ENCODE results near the gene MRPL48. TPM values are rescaled to one million over a fixed set of nuclear protein-coding genes. Genes with fewer than 3 reads are reported as not detected.

MRPL48 gene
- total RNA-seq, 1 donor from 2014 or later = 31.7 TPM

DNA sequence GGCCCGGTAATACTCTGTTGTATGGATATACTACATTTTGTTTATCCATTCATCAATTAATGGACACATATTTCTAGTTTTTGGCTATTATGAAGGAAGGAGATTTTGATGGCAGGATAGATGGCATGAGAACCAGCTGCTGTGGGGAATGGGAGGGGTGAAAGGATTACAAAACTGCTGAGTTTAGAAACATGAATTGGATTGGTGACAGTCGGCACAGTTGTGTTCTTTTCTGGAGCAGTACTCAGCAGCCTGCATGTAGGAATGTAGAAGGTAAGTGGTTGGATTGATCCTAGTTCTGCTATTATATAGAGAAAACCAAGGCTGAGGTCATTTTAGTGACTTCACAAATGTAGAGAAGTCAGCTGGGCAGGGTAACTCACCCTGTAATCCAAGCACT lies 96.2 kb downstream of the MRPL48 start:
- no peak for DNase-seq (ENCODE audit: extremely low read depth, low read depth, low spot score)

GRCh38 chr11:73888244-73888643 lies 100.6 kb downstream of the MRPL48 start:
- no peak for DNase-seq (ENCODE audit: extremely low read depth, low read depth, low spot score)

DNA sequence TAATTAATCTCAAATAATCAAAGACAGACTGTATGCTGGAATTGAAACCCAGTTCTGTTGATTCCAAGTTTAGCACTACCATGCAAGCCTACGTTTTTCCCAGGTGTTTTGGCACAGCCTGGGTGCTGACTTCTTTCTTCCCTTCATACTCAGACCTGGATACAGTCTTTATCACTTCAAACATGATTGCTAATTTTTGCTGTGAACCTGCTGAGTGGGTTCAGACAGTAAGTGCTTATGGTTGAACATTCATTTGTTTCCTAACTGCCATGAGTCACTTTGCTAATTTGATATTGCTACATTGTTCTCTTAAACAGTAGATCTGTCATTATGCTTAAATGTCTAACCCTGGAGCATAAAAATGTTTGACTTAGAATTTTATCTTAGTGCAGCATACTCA lies 101.3 kb downstream of the MRPL48 start:
- DNase-seq (ENCODE audit: extremely low read depth, low read depth, low spot score) = no peak

DNA sequence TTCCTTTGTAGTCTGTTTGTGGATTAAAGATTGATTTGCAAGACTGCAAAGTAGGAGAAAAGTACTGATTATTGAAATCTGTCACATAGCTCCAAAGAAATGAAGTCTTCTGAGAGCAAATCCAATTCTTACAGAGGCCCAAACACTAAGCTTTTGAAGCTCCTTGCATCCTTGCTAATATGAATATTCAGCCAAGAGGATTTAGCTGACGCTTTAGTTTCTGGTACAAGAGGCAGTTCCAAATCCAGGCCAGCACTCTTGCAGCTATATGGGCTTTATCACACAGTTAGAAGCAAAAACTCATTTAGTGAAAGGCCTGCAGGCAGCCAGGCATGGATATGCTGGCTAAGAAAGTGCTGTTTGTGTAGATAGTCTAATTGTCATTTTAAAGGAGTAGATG lies 101.9 kb downstream of the MRPL48 start:
- DNase-seq (ENCODE audit: extremely low read depth, low read depth, low spot score) = no peak

GRCh38 chr11:73893041-73893440 lies 105.4 kb downstream of the MRPL48 start:
- DNase-seq (ENCODE audit: extremely low read depth, low read depth, low spot score) = no peak

- DNase-seq (ENCODE audit: extremely low read depth, low read depth, low spot score) = no peak
Measured at GRCh38 chr11:73894725-73895335, 107.2 kb downstream of the MRPL48 start.

DNA sequence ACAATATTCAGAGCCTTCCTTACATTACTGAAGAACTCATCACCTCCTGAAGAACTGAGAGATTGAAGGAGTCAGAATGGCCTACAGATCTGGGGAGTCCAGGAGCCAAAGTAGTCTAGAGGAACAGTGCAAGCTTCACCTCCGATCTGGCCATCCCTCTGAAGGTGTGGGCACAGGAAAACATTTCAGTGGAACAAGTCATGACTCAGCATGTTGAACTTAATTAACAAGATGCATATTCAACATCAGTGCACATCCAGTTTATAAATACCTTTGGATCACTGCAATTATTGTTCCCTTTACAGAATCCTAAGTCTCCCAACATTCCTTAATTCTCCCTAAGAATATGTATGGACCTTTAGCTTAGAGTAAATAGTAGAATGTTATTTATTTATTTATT lies 114.6 kb downstream of the MRPL48 start:
- DNase-seq (ENCODE audit: extremely low read depth, low read depth, low spot score) = no peak

DNA sequence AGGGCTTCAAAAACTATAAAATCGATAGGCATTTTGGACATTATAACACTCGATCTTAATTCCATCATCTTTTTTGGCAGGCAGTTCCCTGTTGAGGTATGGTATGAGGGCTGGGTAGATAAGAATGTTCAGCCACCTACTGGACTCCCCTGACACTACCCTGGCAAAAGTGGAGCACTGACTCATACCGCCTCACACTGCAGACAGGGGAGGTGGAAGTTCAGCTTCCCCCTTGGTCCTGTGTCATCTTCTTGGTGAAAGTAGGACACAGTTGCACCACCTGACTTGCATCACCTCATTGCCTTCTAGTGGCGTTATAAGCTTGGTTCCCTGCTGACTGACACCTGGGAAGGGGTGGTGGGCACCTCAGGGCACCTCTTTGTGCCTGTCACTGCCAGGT lies 119.5 kb downstream of the MRPL48 start:
- DNase-seq (ENCODE audit: extremely low read depth, low read depth, low spot score) = no peak

GRCh38 chr11:73912026-73912425 lies 124.4 kb downstream of the MRPL48 start:
- no peak for DNase-seq (ENCODE audit: extremely low read depth, low read depth, low spot score)

GRCh38 chr11:73913472-73913871 lies 125.8 kb downstream of the MRPL48 start:
- DNase-seq (ENCODE audit: extremely low read depth, low read depth, low spot score) = no peak

DNA sequence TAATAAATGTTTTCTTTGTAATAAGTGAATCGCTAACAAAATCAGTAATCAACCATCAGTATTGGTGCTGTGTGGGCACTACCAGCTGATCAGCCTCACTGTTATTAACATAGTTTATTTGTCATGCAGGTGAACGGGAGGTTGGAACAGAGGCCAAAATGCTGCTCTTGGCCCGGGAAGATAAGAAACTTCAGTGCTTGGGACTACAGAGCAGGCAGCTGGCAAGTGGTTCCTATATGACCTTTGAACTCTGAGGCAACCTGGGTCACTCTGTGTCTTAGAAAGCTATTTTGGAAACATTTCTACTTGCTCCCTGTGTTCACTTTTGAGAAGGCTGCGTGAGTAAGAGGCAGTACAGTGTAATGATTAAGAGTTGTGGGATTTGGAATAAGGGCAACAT lies 126.6 kb downstream of the MRPL48 start:
- no peak for DNase-seq (ENCODE audit: extremely low read depth, low read depth, low spot score)

Other genes starting within 250 kb of the MRPL48 start
- gene FAM168A, start 189.8 kb upstream of the MRPL48 start, total RNA-seq = 16.9 and 20.4 TPM in 2 replicates
- 0.44 and 0.58 TPM in 2 replicates for gene PLEKHB1, start 141.3 kb upstream of the MRPL48 start, total RNA-seq
- gene RAB6A, start 26.8 kb upstream of the MRPL48 start, total RNA-seq = 182 and 235 TPM in 2 replicates
- gene COA4, start 89.0 kb downstream of the MRPL48 start, total RNA-seq = 63.8 and 80.3 TPM in 2 replicates
- 14.8 and 16.7 TPM in 2 replicates for gene PAAF1, start 89.1 kb downstream of the MRPL48 start, total RNA-seq
- gene DNAJB13, start 163.2 kb downstream of the MRPL48 start, total RNA-seq = not detected in 2 replicates
- gene UCP2, start 195.0 kb downstream of the MRPL48 start, total RNA-seq = 15.3 and 23.7 TPM in 2 replicates
- 0.10 and 1.4 TPM in 2 replicates for gene UCP3, start 221.2 kb downstream of the MRPL48 start, total RNA-seq